Left colon (tissue), 2 donors: Measurements from ENCODE around the gene CNTNAP1. TPM values are rescaled to one million over a fixed set of nuclear protein-coding genes. Genes with fewer than 3 reads are reported as not detected.

ENCODE experiments used
- ATAC-seq: fragments of 200-7000 bp; cut with Tn5 transposase; one replicate; pipeline ENCODE4 v1.9.1; 2020; ENCODE audit warnings: mild to moderate bottlenecking, moderate library complexity
- DNase-seq, 2 donors: peaks; one replicate each; pipeline ENCODE4 v3.0.0-alpha.2; 2020
- intact Hi-C, 2 donors: fragments of 100-400 bp; cut with DNase I in 1 of 2; cut with micrococcal nuclease in 1 of 2; formaldehyde crosslinking; loops; one replicate each; pipeline versions ENCODE4 v1.11.2 to v1.14.0; 2022; cut with DNase I, micrococcal nuclease
- total RNA-seq, 2 donors: library from RNA; stranded (reverse); fragmentation: NEBNext Ultra II Directional; extraction: Animal tissue kit (Norgen Biotek cat#: 25700); gene quantifications; one replicate each; pipeline ENCODE4 v1.2.1, GENCODE V29; 2021
- donor health status: DM: no; HTN: no; CAD: no.
- donor health status: DM: yes; HTN: yes; CAD: no.

CNTNAP1 gene
- total RNA-seq, 2 donors from 2014 or later = 1.2 to 4.6 TPM

GRCh38 chr17:42680331-42680808, 2.0 kb upstream of the CNTNAP1 start:
- intact Hi-C loops = loop anchor here in 1 of 2 donors (10.0 kb wide), 1 partner anchor 106 kb away; the partner anchor contains the start of gene PSMC3IP
- DNase-seq = no peak
- no peak for ATAC-seq

GRCh38 chr17:42682722-42683403, 532 bp downstream of the CNTNAP1 start:
- intact Hi-C loops = loop anchor here in 1 of 2 donors (10.0 kb wide), 1 partner anchor 108 kb away; the partner anchor contains the start of gene PSMC3IP
- DNase-seq (peak; percentile 62 to 71), ATAC-seq (peak; percentile 30)

- DNase-seq (peak; percentile 59 to 70), ATAC-seq (peak; percentile 25)
- intact Hi-C loops = loop anchor here in 1 of 2 donors (10.0 kb wide), 1 partner anchor 109 kb away; the partner anchor contains the start of gene PSMC3IP
Measured at GRCh38 chr17:42683407-42684034, 1.2 kb downstream of the CNTNAP1 start.

- DNase-seq (no peak), ATAC-seq (no peak)
- intact Hi-C loops = loop anchor here in 1 of 2 donors (10.0 kb wide), 1 partner anchor 110 kb away; the partner anchor contains the start of gene PSMC3IP
Measured at GRCh38 chr17:42684929-42685556, 2.7 kb downstream of the CNTNAP1 start.

- ATAC-seq (no peak), DNase-seq (no peak)
- intact Hi-C loops = loop anchor here in 1 of 2 donors (10.0 kb wide), 1 partner anchor 111 kb away; the partner anchor contains the start of gene PSMC3IP
Measured at GRCh38 chr17:42685831-42686230, 3.5 kb downstream of the CNTNAP1 start.

- intact Hi-C loops = loop anchor here in 1 of 2 donors (10.0 kb wide), 1 partner anchor 112 kb away; the partner anchor contains the start of gene PSMC3IP
- no peak for ATAC-seq
- DNase-seq = no peak
Measured at GRCh38 chr17:42686520-42687128, 4.3 kb downstream of the CNTNAP1 start.

- no peak for DNase-seq
- ATAC-seq = no peak
- intact Hi-C loops = loop anchor here in 1 of 2 donors (10.0 kb wide), 1 partner anchor 113 kb away; the partner anchor contains the start of gene PSMC3IP
Measured at GRCh38 chr17:42687707-42688320, 5.5 kb downstream of the CNTNAP1 start.

- no peak for ATAC-seq
- intact Hi-C loops = no loop called here
- no peak for DNase-seq
Measured at GRCh38 chr17:42690596-42690995, 8.3 kb downstream of the CNTNAP1 start.

GRCh38 chr17:42691021-42691545, 8.8 kb downstream of the CNTNAP1 start:
- ATAC-seq = no peak
- DNase-seq = no peak
- intact Hi-C loops = no loop called here

GRCh38 chr17:42692489-42692888, 10.2 kb downstream of the CNTNAP1 start:
- ATAC-seq (no peak), DNase-seq (no peak)
- intact Hi-C loops = no loop called here

GRCh38 chr17:42694524-42694923, 12.2 kb downstream of the CNTNAP1 start:
- ATAC-seq (no peak), DNase-seq (no peak)
- intact Hi-C loops = no loop called here

GRCh38 chr17:42695500-42695899, 13.2 kb downstream of the CNTNAP1 start:
- DNase-seq = peak in 1 of 2 donors; percentile 15
- intact Hi-C loops = no loop called here
- no peak for ATAC-seq

GRCh38 chr17:42697108-42697811, 14.9 kb downstream of the CNTNAP1 start:
- DNase-seq (no peak), ATAC-seq (no peak)
- intact Hi-C loops = no loop called here

GRCh38 chr17:42698736-42699414, 16.5 kb downstream of the CNTNAP1 start:
- no peak for ATAC-seq
- intact Hi-C loops = no loop called here
- no peak for DNase-seq

GRCh38 chr17:42699415-42699740, 17.0 kb downstream of the CNTNAP1 start:
- no peak for ATAC-seq
- intact Hi-C loops = no loop called here
- no peak for DNase-seq

GRCh38 chr17:42700586-42701289, 18.4 kb downstream of the CNTNAP1 start:
- ATAC-seq (peak; percentile 34), DNase-seq (no peak)
- intact Hi-C loops = no loop called here

GRCh38 chr17:42702446-42702845, 20.1 kb downstream of the CNTNAP1 start:
- intact Hi-C loops = no loop called here
- no peak for ATAC-seq
- no peak for DNase-seq
